Left renal cortex interstitium (tissue), 4 donors: Measurements from ENCODE around the gene TSC22D2. TPM values are rescaled to one million over a fixed set of nuclear protein-coding genes. Genes with fewer than 3 reads are reported as not detected.
A peak's percentile ranks its signal among the peaks of the same experiment; 100 is the strongest.

Source experiments
- DNase-seq, 4 donors: peaks; one replicate each; pipeline ENCODE4 v3.0.0-alpha.2; 2013; ENCODE audit warnings: low read depth in 4 of 4, low spot score in 2 of 4, missing footprints in 1 of 4
- polyA plus RNA-seq, 4 donors: library from polyadenylated mRNA; unstranded; fragments of 120-200 nt; gene quantifications; one replicate each; pipeline ENCODE4 v1.2.1, GENCODE V29; 2013; ENCODE audit not compliant: insufficient read length in 4 of 4

TSC22D2 gene
- polyA plus RNA-seq, 4 donors: 53.6 to 75.7 (median 62.7) TPM

DNA sequence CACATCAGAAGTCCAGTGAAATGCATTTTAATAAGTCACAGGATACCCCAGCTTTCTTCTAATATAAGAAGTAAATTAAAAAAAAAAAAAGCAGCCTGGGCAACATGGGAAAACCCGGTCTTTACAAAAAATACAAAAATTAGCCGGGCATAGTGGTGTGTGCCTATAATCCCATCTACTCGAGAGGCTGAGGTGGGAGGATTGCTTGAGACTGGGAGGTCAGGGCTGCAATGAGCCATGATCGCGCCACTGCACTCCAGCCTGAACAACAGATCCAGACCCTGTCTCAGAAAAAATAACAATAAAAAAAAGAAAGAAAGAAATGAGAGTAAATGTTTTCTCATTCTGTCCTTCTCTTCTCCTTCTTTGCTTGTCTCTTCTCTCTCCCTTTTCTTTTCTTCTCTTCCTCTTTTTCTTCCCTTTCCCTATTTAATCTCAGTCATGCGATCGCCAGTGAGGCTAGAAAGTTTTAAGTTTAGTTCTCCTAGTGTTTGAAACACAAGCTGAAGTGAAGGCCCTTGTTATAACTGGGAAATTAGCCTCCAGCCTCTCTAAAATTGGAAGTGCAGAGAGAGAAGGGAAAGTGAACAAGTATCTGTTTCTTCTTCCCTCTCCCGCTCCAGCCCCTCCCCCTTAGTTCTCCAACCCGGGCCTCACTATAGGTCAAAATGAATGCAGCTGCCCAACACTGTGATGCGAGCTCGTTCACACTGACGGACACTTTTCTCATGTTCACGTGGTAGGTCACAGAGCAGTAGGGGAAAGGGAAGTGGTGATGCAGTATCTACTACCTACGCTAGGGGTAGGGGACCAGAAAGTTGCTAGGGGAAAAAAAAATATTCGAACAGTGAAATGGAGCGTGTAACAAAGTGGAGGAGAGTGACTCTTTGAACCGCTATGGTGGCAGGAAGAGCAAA lies 23.5 kb upstream of the TSC22D2 start:
- DNase-seq: peak in 1 of 4 donors; percentile 69

- no peak for DNase-seq
These were observed 22.5 kb upstream of the TSC22D2 start for GRCh38 chr3:150385296-150386242.

GRCh38 chr3:150388498-150389418 lies 19.3 kb upstream of the TSC22D2 start:
- no peak for DNase-seq

DNA sequence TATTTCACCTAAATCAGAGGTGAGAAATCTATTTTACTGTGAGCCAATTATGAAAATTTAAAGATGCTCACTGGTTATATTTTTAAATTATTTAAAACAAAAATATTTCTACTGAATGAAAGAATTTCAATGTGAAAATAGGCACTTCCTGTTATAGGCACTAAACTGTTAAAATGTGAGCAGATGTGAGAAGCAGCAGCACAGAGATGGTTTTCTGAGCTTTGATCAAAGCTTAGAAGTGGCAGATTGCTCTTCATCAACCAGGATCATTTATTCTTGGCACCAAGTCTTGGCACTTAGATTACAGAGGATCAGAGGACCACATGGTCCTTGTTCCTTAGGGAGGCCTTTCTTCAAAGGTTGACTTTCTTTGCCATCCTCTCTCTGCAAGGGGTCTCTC lies 18.0 kb upstream of the TSC22D2 start:
- no peak for DNase-seq

- DNase-seq: no peak
These were observed 16.9 kb upstream of the TSC22D2 start for GRCh38 chr3:150391161-150391560.

DNA sequence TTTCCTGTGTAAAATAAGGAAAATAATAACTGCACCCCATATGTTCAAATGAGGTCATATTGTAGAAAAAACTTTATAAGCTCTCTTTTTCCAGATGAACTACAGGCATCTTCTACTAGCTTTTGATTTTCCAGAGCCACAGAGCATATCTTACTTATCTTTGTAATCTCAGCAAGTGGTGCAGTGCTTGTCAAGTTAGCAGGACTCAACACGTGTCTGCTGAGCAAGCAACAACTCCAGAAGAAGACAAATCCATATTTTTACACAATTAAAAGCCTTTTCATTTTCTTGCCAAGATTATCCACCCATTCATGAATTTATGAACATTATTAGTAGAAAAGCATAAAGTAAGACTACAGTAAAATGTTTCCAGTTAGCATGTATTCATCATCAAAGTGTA lies 14.4 kb upstream of the TSC22D2 start:
- DNase-seq: no peak

GRCh38 chr3:150394606-150395005 lies 13.5 kb upstream of the TSC22D2 start:
- DNase-seq: no peak

- no peak for DNase-seq
These were observed 11.6 kb upstream of the TSC22D2 start for GRCh38 chr3:150396491-150396890.

DNA sequence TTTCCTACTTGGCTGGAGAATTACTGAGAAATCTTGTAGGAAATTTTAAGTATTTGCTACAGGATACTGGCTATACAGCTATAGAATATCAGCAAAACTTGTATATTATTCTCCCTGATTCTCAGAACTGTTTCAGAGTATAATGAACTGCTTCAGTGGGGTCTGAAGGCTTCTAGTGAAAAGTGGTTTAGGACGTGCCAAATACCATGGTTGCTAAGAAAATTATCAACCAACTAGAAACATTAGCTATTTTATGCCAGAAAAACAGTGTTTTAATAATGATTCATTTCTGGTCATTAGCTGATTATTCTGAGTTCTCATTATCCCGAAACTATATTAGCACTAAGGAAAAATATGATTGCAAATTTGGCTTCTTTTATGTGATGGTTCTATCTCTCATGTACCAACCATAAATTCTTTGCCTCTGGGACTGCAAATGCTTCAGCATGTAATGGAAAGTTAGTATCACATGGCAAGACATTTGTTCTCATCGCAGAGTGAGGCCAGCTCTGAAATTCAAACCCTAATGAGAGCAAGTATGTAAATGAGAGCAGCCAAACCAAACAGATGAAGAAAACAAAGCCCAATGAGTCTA lies 11.0 kb upstream of the TSC22D2 start:
- DNase-seq: no peak

DNA sequence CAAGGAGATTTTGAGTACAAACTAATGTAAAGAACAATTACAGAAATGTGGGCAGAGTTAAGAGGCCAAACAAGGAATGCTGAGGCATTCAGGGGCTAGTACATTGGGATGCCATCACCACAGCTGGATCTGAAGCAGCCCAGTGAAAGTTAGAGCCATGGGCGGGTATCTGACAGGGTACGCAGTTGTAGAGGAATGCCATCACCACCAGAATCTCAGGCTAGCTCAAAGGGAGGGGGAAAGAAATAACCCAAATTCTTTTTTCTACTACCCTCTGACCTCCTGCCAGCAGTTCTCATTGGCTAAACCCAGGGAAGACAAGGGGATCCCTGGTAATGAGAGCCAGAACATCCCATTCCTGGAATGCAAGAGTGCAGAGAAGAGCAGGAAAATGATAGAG lies 9.0 kb upstream of the TSC22D2 start:
- DNase-seq: no peak

- DNase-seq: no peak
These were observed 6.8 kb upstream of the TSC22D2 start for GRCh38 chr3:150401285-150401684.

GRCh38 chr3:150402217-150402616 lies 5.9 kb upstream of the TSC22D2 start:
- no peak for DNase-seq

- DNase-seq: no peak
These were observed 4.1 kb upstream of the TSC22D2 start for GRCh38 chr3:150404023-150404422.

DNA sequence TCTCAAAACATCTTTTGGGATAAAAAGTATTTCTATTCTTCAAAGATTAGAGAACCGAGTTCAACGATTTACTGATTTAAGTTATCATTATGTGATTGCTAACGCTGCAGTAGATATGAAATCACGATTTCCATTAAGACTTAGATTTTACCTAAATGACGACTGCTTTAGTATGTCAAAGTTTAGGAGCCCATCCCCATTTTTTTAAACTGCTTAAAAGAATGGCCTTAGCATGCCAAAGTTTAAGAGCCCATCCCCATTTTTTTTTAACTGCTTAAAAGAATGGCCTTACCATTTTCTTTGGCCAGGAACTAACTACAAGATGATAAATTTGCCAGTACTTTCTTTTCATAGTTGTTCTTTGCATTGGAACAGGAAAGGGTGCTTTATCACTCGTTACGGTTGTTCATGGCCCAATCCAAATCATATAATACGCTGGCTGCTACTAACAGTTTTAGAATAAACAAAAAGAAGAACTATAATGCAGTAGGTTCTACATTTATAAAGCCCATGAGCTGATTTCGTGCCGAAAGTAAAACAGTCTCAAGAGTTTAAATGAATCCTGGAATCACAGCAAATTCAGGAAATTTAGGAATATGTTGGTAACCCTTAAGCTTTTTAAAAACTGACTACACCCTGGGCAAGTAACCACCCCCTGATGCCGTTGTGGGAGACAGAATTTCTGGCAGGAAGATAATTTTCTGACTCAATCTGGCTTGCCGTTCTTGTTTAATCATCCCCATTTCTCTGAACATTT lies 869 bp upstream of the TSC22D2 start:
- DNase-seq: no peak

- DNase-seq: peak in 1 of 4 donors; percentile 68
These were observed 284 bp upstream of the TSC22D2 start for GRCh38 chr3:150407808-150408220.

GRCh38 chr3:150409125-150409511 lies 1.0 kb downstream of the TSC22D2 start:
- no peak for DNase-seq

DNA sequence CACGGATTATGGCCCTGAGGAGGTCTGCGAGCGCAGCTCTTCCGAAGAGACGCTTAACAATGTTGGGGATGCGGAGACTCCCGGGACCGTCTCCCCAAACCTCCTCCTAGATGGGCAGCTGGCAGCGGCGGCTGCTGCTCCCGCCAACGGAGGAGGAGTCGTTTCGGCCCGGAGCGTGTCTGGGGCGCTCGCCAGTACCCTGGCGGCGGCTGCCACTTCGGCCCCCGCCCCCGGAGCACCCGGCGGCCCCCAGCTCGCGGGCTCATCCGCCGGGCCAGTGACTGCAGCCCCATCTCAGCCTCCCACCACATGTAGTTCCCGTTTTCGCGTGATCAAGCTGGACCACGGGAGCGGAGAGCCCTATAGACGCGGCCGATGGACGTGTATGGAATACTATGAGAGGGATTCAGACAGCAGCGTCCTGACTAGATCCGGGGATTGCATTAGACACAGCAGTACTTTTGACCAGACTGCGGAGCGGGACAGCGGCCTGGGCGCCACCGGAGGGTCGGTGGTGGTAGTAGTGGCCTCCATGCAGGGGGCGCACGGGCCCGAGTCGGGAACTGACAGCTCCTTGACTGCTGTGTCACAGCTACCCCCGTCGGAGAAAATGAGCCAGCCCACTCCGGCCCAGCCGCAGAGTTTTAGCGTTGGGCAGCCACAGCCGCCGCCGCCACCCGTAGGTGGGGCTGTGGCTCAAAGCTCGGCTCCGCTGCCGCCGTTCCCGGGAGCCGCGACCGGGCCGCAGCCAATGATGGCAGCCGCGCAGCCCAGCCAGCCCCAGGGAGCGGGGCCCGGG lies 1.6 kb downstream of the TSC22D2 start:
- DNase-seq: peak in 1 of 4 donors; percentile 50
